Hepatocyte (in vitro differentiated cells): ENCODE data around the gene KCNQ1.

ENCODE experiments used
- EZH2phosphoT487 ChIP-seq: fragments of 200-600 bp; sonication (generic); IDR thresholded peaks from one replicate; pipeline ENCODE4 v1.6.1; 2018; ENCODE audit warnings: antibody characterized with exemption, mild to moderate bottlenecking, low read depth, moderate library complexity; ENCODE audit not compliant: unreplicated experiment, severe bottlenecking
- TF ChIP-seq, protein P1 (sequence below): fragments of 200-600 bp; sonication (generic); IDR thresholded peaks from 2 replicates; pipeline ENCODE4 v1.5.1; 2016; ENCODE audit warnings: antibody characterized with exemption, mild to moderate bottlenecking; ENCODE audit not compliant: poor library complexity

DNA sequence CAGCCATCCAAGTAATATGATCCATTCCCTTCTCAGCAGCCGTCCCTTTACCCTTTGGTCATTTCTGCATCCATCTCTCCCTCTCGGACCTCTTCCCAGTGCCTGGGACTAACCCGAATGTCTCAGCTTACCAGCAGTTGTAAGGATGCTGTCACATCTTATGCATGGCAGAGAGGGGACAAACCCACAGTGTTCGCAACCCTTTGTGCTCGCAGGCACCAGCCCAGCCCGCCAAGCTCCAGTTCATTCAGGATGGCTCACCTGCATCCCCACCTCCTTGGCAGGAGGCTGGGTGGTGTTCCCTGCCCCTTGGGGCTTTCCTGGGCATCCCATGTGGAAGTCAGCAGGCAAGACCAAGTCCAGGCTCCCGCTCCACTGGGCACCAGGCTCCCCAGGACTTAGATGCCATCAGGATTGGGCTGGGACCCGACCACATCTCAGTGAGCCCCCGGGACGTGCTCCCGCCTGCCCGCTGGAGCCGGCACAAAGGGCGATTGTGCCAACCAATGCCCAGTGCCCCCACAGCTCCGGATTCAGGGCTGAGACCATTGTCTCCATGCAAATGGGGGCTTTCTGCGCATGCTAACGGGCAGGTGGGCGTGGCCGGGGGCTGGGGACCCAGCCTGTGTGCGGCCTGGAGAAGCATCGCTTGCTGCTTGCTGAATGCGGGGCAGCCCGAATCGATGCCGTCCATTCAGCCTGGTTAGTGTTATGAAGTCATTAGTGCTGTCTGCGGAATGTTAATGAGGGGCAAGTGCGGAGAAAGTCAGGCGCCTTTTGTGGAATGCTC lies 146.4 kb downstream of the KCNQ1 start:
- TF ChIP-seq, protein P1, sequence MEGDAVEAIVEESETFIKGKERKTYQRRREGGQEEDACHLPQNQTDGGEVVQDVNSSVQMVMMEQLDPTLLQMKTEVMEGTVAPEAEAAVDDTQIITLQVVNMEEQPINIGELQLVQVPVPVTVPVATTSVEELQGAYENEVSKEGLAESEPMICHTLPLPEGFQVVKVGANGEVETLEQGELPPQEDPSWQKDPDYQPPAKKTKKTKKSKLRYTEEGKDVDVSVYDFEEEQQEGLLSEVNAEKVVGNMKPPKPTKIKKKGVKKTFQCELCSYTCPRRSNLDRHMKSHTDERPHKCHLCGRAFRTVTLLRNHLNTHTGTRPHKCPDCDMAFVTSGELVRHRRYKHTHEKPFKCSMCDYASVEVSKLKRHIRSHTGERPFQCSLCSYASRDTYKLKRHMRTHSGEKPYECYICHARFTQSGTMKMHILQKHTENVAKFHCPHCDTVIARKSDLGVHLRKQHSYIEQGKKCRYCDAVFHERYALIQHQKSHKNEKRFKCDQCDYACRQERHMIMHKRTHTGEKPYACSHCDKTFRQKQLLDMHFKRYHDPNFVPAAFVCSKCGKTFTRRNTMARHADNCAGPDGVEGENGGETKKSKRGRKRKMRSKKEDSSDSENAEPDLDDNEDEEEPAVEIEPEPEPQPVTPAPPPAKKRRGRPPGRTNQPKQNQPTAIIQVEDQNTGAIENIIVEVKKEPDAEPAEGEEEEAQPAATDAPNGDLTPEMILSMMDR: no peak
- TF ChIP-seq EZH2phosphoT487: no peak
